Stimulated activated CD8-positive, alpha-beta memory T cell treated with anti-CD3 and anti-CD28 coated beads, Interleukin-15, amount 100 ng/mL, for 1 hour (primary cell): ENCODE results near the gene TRAPPC8.
"Not testable (repeated sequence)": the region's sequence is repeated elsewhere in the genome, so short reads cannot be mapped to it uniquely, and the experiment has no call there.

Source experiments
- DNase-seq: peaks from one replicate; pipeline ENCODE4 v3.0.0-alpha.2; 2020; ENCODE audit warnings: low read depth

TRAPPC8 gene, protein sequence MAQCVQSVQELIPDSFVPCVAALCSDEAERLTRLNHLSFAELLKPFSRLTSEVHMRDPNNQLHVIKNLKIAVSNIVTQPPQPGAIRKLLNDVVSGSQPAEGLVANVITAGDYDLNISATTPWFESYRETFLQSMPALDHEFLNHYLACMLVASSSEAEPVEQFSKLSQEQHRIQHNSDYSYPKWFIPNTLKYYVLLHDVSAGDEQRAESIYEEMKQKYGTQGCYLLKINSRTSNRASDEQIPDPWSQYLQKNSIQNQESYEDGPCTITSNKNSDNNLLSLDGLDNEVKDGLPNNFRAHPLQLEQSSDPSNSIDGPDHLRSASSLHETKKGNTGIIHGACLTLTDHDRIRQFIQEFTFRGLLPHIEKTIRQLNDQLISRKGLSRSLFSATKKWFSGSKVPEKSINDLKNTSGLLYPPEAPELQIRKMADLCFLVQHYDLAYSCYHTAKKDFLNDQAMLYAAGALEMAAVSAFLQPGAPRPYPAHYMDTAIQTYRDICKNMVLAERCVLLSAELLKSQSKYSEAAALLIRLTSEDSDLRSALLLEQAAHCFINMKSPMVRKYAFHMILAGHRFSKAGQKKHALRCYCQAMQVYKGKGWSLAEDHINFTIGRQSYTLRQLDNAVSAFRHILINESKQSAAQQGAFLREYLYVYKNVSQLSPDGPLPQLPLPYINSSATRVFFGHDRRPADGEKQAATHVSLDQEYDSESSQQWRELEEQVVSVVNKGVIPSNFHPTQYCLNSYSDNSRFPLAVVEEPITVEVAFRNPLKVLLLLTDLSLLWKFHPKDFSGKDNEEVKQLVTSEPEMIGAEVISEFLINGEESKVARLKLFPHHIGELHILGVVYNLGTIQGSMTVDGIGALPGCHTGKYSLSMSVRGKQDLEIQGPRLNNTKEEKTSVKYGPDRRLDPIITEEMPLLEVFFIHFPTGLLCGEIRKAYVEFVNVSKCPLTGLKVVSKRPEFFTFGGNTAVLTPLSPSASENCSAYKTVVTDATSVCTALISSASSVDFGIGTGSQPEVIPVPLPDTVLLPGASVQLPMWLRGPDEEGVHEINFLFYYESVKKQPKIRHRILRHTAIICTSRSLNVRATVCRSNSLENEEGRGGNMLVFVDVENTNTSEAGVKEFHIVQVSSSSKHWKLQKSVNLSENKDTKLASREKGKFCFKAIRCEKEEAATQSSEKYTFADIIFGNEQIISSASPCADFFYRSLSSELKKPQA (N-terminal part only)

GRCh38 chr18:31942999-31943877, at the start of gene TRAPPC8:
TSS of gene TRAPPC8 (minus strand) at chr18:31943128. CDS start at chr18:31942764, 364 bp downstream.
- DNase-seq, result peak; percentile 76

DNA sequence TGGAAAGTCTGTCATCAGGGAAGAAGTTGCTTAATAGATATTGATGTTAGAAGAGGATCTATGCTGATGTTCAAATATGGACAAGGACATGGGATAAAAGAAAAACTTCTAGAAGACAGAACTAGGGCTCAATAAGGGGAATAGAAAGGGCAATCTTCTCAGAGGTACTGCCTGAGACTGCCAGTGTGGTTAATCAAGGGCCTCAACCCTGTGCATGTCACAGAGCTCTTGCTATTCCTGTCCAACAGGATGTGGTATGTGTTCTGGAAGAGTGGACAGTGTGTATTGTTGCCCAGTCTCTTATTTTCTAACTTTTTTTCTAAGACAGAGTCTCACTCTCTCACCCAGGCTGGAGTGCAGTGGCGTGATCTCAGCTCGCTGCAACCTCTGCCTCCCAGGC, 47.9 kb upstream of the TRAPPC8 start:
- DNase-seq, result no peak

DNA sequence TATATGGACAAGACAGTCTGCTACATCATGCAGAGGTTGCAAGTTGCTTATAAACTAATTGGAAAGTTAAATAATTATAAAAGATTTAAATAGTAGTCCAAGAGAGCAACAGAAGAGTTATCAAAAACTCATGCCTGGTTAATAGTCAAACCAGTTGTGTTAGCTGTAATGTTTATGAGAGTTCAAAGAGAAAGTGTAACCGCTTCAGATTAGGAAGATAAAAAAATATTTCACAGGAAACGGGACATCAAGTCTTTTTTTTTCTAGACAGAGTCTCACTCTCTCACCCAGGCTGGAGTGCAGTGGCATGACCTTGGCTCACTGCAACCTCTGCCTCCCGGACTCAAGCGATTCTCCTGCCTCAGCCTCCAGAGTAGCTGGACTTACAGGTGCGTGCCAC, 41.0 kb upstream of the TRAPPC8 start:
- no peak for DNase-seq

- DNase-seq, result no peak
These were observed 40.1 kb upstream of the TRAPPC8 start for GRCh38 chr18:31983020-31983419.

DNA sequence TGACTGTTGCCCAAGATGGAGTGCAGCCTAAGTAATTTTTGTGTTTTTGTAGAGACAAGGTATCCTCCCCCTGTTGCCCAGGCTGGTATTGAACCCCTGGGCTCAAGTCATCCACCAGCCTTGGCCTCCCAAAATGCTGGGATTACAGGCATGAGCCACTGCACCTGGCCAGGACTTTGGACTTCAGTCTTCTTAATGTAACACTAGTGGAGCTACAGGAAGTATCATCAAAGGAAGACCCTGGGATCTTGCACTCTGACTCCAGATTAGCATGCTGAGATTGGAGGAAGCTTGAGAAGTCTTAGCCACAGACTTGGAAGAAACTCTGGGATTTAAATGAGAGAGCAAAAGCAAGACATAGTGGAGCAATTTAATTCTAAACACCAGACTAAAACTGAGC, 37.9 kb upstream of the TRAPPC8 start:
- DNase-seq, result no peak

DNA sequence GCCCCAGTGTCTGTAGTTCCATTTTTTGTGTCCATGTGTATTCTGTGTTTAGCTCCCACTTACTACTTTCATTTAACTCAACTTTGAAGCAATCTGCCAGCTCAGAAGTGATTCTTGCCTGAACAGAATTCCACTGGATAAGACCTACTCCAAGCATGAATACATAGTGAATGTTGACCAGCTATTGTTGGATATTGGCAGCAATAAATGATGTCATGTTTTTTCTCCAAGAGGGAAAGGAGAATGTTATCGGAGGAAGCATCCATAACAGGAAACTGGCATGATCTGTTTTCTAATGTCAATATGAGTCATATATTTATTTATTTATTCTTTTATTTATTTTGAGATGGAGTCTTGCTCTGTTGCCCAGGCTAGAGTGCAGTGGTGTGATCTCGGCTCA, 36.8 kb upstream of the TRAPPC8 start:
- no peak for DNase-seq

GRCh38 chr18:31978616-31979015, 35.7 kb upstream of the TRAPPC8 start:
- DNase-seq, result no peak

GRCh38 chr18:31977270-31977872, 34.4 kb upstream of the TRAPPC8 start:
- DNase-seq, result no peak

DNA sequence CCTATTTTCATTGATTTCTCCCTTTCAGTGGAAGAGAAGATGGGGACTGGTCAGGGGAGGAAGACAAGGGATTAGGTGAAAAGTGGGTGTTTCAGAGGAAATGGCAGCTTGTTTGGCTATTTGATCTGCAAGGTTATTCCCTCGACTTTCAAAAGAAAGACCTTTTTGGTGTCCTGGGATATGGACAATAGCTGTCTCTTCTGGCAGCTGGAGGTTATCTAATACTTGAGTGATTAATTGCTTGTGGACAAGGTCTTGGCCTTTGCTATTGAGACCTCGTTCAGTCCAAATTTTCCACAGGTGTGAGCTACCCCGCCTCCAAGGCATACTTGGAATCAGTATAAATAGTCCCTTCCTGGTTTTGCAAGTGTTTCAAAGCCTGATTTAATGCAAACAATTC, 33.3 kb upstream of the TRAPPC8 start:
- DNase-seq, result no peak

DNA sequence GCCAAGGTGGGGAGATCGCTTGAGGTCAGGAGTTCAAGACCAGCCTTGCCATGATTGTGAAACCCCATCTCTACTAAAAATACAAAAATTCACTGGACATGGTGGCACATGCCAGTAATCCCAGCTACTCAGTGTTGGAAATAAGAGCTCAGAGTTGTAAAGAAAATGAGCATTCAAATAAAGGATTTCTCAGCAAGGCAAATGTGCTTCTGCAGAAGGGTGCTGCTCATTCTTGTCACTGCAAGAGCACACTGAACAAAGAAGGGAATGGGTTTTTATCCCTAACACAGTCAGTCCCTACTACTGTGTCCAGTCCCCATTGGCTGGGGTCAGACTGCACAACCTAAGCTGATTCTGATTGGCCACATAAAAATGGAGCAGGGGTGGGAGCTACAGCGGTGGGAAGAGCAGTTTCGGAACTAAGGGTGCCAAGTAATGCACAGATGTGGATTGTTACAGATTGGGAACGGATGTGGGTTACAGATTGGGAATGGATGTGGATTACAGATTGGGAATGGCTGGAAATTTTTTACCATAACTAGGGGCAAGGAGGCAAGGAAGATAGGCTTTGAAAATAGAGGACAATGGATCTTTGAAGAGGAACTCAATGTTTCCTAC, 31.1 kb upstream of the TRAPPC8 start:
- DNase-seq, result no peak

DNA sequence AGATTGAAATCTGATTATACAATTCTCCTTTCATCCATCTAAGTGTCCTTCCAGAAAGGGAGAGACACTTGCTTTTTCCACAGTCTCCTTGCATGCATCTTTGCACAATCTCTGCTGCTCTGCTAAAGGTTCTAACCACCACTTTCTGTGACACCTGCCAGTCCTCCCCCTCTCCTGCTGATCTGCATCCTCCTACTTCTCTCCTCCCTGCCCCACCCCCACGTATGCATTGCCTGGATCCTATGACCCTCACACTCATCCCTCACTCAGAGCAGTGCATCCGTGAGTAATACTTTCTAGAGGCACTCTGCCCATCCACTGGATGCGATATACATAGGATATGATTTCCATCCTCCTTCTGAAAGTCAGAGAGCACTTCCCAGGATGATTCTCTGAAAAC, 27.7 kb upstream of the TRAPPC8 start:
- no peak for DNase-seq

DNA sequence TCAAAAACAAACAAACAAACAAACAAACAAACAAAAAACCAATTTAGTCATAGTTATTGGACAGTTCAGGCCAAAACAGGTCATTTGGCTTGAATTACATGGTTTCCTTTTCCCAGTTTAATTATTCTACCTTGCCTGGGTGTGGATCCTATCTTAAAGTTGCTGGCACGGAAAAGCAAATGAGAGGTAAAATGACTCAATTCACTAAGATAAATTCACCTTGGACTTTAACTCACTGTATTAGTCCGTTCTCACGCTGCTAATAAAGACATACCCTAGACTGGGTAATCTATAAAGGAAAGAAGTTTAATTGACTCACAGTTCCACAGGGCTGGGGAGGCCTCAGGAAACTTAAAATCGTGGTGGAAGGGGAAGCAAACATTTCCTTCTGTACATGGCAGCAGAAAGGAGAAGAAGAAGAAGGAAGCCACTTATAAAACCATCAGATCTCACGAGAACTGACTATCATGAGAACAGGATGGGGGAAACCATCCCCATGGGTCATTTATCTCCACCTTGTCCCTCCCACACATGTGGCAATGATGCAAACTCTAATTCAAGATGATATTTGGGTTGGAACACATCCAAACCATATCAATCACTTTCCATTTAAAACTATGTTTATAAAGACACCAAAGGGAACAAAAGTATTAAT, 22.5 kb upstream of the TRAPPC8 start:
- DNase-seq, result no peak

GRCh38 chr18:31957728-31958127, 14.8 kb upstream of the TRAPPC8 start:
- no peak for DNase-seq

- DNase-seq, result no peak
These were observed 11.4 kb upstream of the TRAPPC8 start for GRCh38 chr18:31954349-31954748.

DNA sequence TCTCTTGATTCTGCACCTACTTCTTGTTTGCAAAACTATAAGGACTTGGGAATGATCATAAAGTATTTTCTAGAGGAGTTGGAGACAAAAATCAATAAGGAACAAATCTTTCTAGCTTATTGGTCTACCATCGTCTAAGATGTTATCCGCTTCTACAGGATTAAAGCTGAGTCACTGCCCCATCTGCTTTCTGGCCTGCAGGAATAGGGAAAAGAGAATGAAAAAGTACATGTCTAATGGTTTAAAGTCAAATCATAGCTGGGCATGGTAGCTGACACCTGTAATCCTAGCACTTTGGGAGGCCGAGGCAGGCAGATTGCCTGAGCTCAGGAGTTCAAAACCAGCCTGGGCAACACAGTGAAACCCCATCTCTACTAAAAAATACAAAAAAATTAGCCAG, 10.8 kb upstream of the TRAPPC8 start:
- not testable (repeated sequence) for DNase-seq

DNA sequence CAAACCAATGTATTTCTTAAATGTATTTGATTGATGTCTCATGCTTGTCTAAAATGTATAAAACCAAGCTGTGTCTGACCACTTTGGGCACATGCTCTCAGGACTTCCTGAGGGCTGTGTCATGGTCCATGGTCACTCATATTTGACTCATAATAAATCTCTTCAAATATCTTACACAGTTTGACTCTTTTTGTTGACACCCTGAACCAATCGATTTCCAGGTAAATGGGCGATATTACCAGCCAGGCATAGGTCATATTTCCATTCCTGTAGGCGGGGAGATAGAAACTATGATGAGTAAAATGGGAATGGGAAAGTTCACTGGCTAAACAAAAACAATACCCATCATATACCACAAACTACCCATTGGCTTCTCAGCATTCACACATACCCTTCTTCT, 9.3 kb upstream of the TRAPPC8 start:
- no peak for DNase-seq

DNA sequence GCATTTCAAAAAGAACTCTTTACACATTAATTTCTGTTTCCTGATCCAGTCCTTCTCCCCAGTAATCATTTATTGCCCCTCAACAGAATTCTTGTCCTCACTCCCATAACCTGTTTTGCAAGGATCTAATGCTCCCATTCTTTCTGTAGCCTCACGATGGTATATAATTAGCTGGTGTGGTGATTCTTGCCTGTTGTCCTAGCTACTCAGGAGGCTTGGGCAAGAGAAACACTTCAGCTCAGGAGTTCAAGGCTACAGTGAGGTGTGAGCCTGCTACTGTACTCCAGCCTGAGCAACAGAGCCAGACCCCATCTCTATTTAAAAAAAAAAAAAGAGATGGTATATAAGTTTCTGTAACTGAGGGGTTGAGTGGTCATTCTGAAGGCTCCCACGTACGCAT, 7.7 kb upstream of the TRAPPC8 start:
- DNase-seq, result no peak

- not testable (repeated sequence) for DNase-seq
These were observed 5.4 kb upstream of the TRAPPC8 start for GRCh38 chr18:31948349-31948748.

DNA sequence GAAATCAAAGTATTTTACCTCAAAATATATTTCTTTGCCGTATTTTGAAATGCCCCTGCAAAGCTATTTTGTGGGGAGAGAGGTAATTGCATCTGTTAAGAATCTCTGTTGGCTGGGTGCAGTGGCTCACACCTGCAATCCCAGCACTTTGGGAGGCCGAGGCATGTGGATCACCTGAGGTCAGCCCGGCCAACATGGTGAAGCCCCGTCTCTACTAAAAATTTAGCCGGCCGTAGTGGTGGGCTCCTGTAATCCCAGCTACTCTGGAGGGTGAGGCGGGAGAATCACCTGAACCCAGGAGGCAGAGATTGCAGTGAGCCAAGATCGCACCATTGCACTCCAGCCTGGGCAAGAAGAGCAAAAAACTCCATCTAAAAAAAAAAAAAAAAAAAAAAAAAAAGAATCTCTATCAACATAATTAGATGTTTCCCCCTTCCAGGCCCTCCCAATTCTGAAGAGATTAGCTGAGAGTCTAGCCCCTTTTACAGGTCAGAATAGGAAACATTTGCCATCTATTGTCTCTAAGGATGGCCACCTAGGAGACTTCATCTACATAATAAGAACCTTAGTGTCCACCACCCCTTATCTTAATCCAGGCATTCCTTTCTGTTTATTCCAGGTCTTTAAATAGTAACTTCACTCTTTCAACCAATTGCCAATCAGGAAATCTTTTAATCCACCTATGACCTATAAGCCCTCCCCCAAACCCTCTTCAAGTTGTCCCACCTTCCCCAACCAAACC, 3.5 kb upstream of the TRAPPC8 start:
- no peak for DNase-seq
